GM18520 (cell line): ENCODE measurements around the gene SNUPN.

Source experiments
- ATAC-seq: cut with Tn5 transposase; IDR thresholded peaks from one replicate; pipeline ENCODE4 v1.9.1; 2021; ENCODE audit not compliant: unreplicated experiment

The SNUPN gene

DNA sequence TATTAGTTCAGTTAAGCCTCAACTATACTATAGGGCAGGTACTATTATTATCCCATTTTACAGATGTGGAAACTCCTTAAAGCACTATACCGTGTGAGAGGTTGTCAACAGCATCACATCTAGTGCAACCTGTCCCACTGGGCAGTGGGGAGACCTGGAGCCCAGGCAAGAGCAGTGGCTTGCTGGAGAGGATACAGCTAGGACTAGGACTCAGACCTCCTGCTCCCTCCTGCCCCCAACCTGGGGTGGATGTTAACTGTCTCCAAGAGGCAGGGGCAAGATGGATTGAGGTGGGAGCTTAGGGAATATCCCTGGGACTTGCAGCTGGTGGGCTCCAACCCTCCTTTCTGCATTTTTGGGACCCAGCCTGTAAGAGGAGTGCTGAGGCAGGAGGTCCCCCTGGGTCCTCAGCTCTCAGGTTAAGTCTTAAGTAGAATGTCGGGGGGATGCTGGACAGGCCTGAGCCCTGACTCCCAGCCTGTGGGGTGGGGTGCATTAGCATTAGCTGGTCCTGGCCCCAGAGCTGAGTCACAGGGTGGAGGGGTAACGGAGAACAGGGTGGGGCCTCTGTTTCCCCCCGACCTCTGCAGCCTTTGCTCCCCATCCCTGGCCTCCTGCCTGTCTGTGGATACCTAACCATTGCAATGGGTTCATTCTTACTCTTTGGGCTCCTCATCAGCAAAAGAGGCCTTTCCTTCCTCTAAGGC is 28.8 kb upstream of the SNUPN start:
- no peak for ATAC-seq

DNA sequence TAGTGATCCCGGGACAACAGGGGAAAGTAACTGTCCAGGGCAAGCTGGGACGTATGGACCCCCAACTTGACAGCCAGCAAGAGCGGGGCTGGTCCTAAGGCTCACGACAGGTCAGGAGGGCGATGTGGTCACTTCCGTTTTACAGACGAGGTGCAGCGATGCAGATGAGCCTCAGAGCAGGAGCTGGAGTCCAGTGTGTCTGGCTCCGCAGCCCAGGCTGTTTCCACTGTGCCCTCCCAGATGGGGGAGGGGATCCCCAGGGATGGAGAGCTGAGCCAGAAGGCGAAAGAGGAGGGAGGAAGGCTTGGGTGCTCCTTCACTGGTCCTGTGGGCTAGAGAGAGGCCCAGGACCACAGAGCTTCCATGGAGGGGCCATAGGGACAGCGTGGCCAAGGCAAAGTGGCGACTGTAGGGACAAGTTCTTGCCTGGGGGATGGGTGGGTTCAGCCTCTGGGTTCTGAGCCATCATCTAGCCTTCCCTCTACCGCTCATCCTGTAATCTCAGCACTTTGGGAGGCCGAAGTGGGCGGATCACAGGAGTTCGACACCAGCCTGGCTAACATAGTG is 27.9 kb upstream of the SNUPN start:
- ATAC-seq = no peak

DNA sequence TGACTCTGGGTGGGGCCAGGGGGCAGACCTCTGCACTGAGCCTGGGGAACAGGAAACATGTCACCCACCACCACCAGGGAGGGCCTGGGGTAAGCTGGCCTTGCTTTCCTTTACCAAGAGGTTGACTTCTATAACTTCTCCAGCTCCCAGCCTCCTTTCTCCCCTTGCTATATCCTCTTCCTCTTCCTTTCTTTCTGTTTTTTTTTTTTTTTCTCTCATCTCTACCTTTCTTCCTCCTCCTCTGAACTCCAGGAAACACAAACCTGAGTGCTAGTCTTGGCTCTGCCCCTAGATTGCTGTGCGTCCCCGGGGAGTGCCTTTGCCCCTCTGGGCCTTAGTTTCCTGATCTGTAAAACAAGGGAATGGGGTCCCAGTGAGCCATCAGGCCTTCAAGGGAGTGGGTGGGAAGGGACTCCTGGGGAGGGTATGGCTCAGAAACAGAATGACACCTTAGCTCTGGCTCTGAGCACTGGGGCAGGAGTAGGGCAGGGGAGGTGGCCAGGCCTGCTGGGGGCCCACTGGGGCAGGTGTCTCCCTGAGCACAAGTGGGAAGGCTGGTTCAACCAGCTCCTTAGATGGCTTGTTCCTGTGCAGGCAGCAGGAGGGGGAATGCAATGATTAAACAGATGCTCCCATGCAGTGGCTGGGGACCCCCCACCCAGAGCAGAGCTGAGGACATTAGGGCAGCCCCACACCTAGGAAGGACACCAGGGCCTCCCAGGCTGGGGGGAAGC is 26.5 kb upstream of the SNUPN start:
- ATAC-seq = no peak

DNA sequence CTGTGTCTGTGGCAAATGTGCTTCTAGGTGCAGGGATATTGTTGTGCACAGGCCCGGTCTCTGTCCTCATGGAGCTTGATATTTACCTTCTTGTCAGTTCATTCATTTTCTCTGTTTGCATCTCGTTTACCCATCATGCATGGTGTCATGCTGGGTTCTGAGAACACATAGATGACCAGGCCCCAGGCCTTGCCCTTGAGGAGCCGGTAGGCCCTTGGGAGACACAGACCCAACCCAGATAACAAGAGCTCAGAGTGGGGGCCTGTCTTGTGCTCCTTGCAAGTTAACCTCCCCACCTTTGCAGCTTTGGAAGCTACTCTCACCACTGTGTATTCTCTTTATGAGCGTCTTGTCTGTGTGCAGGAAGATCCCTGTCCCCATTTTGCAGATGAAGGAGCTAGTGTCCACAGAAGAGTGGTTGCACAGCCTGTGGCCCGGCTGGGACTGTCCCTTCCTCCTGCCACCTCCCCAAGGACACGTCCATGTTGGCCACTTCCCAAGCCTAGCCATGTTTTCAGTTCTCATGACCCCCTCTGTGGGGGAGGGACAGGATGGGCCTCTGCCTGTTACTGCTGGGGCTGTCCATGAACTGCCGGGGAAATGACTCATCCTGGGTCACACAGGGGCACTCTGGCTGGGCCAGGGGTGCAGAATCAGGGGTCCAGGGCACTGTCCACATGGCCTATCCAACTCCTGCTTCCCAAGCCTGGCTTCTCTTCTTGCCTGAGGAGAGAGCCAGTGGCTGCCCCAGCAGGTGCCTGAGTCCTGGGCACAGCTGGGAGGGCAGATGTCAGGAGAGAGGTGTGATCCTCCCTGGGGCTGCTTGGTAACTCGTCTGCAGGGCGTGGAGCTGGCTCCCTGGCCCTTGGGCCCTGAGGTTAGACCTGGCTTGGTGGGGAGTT is 25.6 kb upstream of the SNUPN start:
- ATAC-seq = no peak

DNA sequence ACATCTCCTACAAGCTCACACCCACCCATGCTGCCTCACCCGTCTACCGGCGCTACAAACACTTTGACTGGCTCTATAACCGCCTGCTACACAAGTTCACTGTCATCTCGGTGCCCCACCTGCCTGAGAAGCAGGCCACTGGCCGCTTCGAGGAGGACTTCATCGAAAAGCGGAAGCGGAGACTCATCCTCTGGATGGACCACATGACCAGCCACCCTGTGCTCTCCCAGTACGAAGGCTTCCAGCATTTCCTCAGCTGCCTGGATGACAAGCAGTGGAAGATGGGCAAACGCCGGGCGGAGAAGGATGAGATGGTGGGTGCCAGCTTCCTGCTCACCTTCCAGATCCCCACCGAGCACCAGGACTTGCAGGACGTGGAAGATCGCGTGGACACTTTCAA is 24.3 kb upstream of the SNUPN start:
- ATAC-seq = no peak

DNA sequence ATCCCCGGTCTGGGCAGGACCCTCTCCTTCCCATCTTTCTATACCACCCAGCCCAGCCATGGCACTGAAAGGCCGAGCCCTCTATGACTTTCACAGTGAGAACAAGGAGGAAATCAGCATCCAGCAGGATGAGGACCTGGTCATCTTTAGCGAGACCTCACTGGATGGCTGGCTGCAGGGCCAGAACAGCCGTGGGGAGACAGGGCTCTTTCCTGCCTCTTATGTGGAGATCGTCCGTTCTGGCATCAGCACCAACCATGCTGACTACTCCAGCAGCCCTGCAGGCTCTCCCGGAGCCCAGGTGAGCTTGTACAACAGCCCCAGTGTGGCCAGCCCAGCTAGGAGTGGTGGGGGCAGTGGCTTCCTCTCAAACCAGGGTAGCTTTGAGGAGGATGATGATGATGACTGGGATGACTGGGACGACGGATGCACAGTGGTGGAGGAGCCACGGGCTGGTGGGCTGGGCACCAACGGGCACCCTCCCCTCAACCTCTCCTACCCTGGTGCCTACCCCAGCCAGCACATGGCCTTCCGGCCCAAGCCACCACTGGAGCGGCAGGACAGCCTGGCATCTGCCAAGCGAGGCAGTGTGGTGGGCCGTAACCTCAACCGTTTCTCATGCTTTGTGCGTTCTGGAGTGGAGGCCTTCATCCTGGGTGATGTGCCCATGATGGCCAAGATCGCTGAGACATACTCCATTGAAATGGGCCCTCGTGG is 23.7 kb upstream of the SNUPN start:
- no peak for ATAC-seq

DNA sequence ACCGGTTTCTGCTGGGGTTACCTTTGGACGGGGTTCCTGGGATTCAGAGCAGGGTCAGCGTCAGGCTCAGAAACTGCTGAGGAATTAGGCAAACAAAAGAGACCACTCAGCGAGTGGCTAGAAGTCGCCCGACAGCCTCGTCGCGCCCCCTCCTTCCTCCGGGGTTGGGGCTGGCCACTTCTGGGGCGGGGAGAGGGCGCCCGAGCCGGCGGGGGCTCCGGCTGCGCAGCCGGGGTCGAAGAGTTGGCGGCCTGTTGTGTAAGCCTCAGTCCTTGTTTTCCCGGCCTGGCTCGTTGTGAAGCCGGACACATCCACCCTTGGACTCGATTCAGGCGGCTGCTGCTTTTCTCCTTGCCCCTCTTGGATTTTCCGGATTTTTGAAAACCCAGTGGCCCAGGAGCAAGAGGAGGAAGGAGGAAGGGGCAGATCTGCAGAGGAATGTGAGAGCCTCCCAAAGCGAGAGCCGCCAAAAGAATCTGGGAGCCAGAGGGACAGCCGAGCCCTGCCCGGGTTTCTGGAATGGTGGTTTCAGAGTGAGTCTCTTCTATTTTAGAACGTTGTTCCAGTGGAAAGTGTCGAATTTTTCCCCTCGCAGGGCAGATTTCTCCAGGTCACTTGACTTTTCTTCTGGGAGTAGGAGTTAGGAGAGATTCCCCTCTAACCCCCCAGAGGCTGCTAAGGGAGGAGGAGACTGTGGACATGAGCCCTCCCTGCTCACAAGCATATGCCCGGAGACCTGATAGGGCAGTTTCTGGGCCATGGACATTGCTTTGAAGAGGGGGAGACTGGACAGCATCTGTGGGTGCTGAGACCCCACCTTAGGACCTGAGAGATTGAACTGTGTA is 22.9 kb upstream of the SNUPN start:
- ATAC-seq = no peak

DNA sequence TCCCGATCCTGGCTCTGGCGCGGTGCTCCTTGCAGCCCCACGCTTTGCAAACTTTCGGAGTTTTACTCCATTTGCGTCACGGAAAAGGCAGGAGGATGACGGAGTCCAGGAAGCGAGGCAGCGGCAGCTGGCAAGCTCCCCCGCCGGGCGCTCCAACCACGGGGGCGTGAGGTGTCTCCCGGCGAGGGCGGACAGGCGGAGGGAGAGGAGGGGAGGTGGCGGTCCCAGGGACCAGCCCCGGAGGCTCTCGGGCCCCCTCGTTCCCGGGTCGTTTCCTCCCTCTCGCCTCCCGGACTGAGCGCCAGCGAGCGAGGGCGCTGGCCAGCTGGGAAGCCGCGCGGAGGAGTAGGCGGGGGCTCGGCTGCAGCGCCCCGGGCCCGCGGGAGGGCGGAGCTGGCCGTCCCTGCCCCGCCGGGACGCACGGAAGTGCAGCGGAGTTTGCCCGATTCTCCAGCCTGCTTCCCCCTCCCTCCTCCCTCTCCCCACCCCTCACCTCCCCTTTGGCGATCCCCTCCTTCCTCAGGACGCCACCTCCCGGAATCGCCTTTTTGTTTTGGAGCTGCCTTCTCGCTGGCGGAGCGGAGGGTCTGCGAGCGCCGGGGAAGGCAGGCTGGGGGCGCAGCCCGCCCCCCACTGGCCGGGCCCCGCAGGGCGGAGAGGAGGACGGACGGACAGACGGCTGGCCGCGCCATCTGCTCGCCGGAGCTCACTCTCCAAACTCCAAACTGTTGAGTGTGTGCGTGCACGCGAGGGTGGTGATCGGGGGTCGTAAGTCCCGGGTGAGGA is 22.0 kb upstream of the SNUPN start, which contains the start of gene SNX33:
Gene SNX33 (plus strand): TSS at position 543 of the 786 bp plus-strand sequence. CDS start 1,191 bp downstream, outside the sequence.
- ATAC-seq = no peak

DNA sequence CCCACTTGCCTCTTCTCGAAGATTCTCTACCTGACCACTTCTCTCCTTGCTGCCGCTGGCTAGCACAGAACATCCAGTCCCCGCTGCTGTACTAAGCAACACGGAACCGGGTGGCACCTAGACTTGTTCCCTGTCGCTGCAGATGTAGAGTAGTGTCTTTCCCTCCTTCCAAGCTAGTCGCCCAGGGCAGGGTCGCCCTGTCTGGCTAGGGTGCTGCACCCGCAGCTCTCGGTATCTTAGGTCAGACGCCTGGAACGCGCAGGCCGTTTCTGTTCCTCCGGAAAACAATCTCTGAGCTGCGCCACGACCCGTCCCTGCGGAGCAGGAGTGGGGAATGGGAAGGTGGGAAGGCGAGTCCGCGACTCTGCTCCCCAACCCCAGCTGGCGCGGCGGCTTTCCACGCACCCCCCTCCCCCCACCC is 21.4 kb upstream of the SNUPN start:
- no peak for ATAC-seq

DNA sequence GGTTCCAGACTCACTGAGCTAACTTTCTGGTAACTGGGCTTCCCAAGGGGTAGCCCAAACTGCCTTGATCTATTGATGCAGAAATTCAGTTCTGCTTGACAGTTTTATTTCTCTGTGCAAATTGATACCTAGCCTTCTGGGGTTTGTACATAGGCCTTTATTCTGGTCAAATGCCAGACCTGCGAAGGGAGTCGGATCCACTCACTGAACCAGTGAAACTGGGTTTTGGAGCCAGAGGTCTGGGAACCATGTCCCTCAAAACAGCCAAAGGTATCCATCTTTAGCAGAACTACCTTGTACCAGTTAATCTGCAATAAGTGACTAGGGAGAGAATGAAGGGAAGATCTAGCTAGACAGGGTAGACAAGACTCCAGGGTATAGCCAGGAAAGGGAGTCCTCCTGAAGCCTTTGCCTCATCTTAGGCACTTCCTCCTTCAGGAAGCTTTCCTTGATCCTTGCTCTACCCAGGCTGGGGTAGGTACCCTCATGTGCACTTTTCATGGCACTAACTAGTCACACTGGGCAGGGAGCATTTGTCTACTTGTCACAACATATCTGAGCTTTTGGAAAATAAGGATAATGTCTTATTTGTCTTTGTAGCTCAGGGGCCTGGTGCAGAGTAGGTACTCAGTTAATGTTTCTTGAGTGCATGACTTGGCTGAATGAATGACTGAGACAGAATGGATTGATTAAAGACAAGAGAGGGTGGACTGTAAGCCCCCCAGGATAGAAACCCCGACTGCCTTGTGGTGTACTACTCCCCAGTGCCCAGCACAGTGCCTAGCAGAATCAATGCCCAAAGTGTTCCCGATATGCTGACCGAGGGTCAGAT is 20.8 kb upstream of the SNUPN start:
- no peak for ATAC-seq

DNA sequence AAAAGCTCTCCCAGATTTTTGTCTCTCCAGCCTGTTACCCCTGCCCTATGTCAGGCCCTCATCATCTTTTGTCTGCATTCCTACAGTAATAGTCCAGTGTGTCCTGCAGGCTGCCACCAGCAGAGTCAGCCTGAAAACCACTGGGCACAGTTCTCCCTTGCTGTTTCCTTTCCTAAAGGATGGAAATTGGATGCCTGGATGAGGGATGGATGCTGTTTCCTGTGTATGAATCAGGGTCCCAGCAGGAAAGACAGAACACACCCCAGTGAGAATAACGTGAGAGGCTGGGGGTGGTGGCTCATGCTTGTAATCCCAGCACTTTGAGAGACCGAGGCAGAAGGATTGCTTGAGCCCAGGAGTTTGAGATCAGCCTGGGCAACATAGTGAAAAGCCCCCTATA is 18.9 kb upstream of the SNUPN start:
- no peak for ATAC-seq

DNA sequence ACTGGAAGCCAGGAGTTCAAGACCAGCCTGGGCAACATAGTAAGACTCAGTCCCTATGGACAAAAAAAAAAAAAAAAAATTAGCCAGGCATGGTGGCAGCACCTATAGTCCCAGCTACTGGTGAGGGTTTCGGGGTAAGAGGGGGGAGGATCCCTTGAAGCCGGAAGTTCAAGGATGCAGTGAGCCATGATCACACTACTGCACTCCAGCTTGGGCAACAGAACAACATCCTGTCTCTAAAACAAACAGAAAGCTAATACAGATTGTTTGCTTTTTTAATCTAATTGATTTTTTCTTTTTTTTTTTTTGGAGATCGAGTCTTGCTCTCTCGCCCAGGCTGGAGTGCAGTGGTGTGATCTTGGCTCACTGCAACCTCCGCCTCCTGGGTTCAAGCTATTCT is 16.1 kb upstream of the SNUPN start:
- no peak for ATAC-seq

DNA sequence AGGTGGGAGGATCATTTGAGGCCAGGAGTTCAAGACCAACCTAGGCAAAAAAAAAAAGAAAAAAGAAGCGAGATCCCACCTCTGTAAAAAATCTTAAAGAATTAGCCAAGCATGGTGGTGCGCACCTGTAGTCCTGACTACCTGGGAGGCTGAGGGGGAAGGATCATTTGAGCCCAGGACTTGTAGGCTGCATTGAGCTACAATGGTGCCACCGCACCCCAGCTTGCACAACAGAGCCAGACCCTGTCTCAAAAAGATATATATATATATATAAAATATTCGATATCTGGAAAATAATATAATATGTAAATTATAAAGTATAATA is 15.6 kb upstream of the SNUPN start:
- no peak for ATAC-seq

DNA sequence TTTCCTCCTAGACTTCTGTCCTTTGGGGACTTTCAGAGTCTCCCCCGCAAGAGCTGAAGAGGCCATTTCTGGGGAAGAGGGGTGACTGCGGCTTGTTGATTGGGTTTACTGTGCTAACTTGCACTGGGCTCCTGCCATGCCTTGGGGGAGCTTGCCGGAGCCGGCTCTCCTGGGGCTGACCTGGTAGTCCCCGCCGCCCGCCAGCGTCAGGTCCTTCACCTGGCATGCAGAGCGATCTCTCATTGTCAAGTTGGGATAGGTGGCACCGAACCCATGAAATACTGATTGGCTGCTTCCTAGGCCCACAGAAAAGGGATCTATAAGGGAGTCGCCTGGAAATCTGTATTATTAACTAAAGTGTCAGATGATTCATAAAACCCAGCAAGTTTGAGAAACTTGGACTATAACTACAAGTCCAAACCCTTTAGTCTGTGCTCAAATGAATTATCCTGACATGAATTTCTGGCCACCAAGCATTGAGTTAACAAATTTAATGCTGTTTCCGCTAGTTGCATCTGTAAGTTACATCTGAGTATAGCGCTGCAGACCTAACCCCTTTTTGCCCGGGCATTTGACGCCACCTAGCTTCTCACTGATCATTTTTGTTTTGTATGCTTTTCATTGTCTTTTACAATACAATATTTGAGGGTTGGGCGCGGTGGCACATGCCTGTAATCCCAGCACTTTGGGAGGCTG is 15.1 kb upstream of the SNUPN start:
- ATAC-seq = peak; percentile 3

DNA sequence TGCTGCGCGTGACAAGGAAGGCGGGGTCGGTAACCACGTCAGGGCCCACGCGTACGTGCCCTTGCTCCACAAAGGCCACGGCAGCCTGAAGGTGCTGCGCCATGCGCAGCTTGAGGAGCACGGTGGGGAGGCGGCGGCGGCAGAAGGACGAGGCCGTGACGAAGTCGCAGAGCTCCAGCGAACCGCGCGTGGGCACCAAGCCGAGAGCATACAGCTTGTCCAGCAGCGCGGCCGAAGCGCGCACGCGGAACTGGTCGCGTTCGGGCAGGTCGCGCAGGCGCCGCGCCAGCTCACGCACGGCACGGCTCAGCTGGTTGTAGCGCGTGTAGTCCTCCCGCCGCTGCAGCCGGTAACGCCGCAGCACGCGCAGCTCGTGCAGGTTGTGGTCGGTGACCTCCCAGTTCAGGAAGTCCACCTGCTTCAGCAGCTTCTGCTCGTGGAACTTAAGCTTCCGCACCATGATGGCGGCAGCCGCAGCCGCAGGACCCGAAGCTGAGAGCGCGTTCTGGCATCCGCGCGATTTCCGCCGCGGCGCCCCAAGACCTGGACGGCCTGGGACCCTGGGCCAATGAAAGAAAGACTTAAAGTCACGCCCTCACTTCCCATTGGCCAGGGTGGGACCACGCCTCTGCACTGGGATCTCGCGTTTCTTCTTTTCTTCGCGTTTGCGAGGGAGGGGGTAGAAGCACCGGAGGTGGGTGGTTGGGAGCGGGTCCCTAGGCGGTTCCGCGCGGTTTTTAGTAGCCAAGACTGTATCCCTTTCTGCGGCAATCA is 14.4 kb upstream of the SNUPN start, which contains the start of gene IMP3:
Gene IMP3 (minus strand): TSS at position 516 of the 774 bp plus-strand sequence. CDS start 56 bp downstream, at position 460.
- peak; percentile 93 for ATAC-seq

DNA sequence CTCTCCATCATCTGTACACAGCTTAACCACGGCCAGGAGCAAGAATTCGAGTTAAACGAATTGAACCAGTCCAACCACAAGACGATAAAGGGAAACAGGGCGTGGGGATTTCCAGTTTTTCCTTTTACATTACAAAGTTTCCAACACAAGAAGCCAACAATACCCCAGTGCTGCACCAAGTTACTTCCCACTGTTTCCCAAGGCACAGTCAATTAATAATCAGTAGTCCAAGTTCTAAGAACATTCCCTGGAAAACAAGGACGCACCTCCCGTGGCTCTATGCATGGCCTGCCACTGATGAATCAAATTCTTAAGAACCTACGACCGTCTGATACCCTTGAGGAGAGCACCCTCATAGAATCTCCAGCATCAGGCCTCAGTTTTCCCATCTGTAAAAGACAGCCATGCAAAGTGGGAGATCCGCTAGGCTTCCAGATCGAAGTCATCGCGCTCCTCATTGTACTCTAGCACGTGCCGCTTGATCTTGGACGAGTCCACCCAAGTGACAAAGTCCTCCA is 13.7 kb upstream of the SNUPN start:
- ATAC-seq = no peak
